Measurements from ENCODE around the gene ARHGAP26.
"Not testable (repeated sequence)": the region's sequence is repeated elsewhere in the genome, so short reads cannot be mapped to it uniquely, and the experiment has no call there.

The ARHGAP26 gene

DNA sequence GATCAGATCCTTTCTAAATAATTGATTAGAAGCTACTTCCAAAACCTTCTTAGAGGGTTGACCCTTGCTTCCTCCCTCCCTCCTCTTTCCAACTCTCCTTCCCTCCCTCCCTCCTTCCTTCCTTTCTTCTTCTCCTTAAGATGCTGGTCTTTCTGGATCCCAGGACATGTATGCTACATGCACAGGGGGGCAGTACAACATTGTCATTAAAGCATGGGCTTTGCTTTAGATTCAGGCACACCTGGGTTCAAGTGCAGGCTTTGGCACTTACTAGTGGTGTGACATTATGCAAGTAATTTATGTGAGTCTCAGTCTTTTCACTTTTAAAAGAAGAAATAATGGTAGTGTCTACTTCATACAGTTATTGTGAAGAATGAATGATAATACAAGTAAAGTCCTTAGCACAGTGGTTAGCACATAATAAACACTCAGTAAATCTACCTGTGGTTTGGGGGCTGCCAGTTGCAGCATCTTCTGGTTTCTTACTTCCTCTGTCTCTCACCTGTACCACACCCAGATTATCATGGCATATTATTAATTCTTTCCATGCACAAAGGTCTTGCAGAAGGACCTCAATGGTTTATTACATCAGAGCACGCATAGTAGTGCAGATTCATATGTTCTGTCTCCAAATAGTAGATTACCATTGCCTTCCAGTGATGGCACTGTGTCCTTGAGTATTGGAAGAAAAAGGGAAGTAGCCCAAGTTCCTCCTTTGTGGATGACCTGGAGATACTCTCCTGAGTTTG, 154.1 kb downstream of the ARHGAP26 start:
- H3K9me3 ChIP-seq (ENCODE audit: control insufficient read depth, low read length), result no peaks in the 10 kb centered on the region
- no peaks in the 10 kb centered on the region for H3K4me1 ChIP-seq (ENCODE audit: control insufficient read depth, insufficient read depth, low read length)
- WGBS, 2 experiments, result 93 to 98% methylated on average over 1 of the region's 1 CpG
- no peak overlapping the region for H3K4me3 ChIP-seq (ENCODE audit: insufficient read depth, low read depth, low read length)
- no peaks in the 10 kb centered on the region for H3K27me3 ChIP-seq (ENCODE audit: control insufficient read depth, insufficient read depth, low read length, poor library complexity, severe bottlenecking)
- H3K36me3 ChIP-seq (ENCODE audit: control insufficient read depth, insufficient read depth, low read length), result no peaks in the 10 kb centered on the region
- H3K27ac ChIP-seq (ENCODE audit: insufficient read depth, low read depth, low read length, poor library complexity, severe bottlenecking), result no peak overlapping the region

DNA sequence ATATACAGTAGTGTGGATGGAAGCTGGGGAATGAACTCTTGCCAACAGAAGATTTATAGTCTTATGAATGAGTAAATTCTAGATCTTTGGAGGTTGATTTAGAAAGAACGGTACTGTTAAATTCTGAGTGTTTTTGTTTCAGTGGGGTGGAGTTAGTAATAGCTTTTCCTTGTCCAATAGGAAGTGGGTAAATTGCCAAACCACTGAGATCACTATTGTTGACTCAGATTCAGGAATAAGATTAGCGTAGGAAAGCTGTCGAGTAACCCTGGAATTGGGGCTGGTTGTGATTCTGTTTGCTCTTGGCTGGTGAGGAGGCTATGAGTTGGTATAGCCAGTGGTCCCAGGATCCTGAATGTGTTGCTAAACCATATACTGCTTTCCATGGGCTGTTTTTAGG, 155.6 kb downstream of the ARHGAP26 start:
- no peaks in the 10 kb centered on the region for H3K27me3 ChIP-seq (ENCODE audit: control insufficient read depth, insufficient read depth, low read length, poor library complexity, severe bottlenecking)
- no peak overlapping the region for H3K27ac ChIP-seq (ENCODE audit: insufficient read depth, low read depth, low read length, poor library complexity, severe bottlenecking)
- H3K4me1 ChIP-seq (ENCODE audit: control insufficient read depth, insufficient read depth, low read length), result no peaks in the 10 kb centered on the region
- no peak overlapping the region for H3K4me3 ChIP-seq (ENCODE audit: insufficient read depth, low read depth, low read length)
- H3K9me3 ChIP-seq (ENCODE audit: control insufficient read depth, low read length), result no peaks in the 10 kb centered on the region
- 93 to 94% methylated on average over 3 of the region's 3 CpGs for WGBS, 2 experiments
- H3K36me3 ChIP-seq (ENCODE audit: control insufficient read depth, insufficient read depth, low read length), result no peaks in the 10 kb centered on the region

DNA sequence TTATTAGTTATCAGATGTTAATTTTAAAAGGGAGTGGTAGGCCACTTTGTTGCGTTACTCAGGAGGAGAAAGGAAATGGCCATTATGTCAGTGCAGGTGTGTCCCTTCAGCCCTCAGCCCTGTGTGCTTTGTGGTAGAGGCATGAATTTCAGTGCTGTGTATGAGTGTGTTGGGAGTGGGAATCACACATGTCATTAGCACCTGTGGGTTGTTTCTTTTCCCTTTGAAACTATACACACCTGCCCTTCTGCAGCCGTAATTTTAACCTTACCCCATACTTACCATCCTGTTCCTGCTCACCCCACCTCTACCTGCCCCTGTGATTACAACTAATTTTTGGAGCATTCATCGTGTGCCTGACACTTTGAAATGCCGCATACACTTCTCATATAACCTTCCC, 156.4 kb downstream of the ARHGAP26 start:
- 94 to 95% methylated on average over 4 of the region's 4 CpGs for WGBS, 2 experiments
- H3K27ac ChIP-seq (ENCODE audit: insufficient read depth, low read depth, low read length, poor library complexity, severe bottlenecking), result no peak overlapping the region
- no peak overlapping the region for H3K4me3 ChIP-seq (ENCODE audit: insufficient read depth, low read depth, low read length)

GRCh38 chr5:142928999-142929398, 158.8 kb downstream of the ARHGAP26 start:
- not testable (repeated sequence) for H3K4me3 ChIP-seq (ENCODE audit: insufficient read depth, low read depth, low read length); H3K36me3 ChIP-seq (ENCODE audit: control insufficient read depth, insufficient read depth, low read length); H3K27me3 ChIP-seq (ENCODE audit: control insufficient read depth, insufficient read depth, low read length, poor library complexity, severe bottlenecking); H3K27ac ChIP-seq (ENCODE audit: insufficient read depth, low read depth, low read length, poor library complexity, severe bottlenecking); H3K4me1 ChIP-seq (ENCODE audit: control insufficient read depth, insufficient read depth, low read length); H3K9me3 ChIP-seq (ENCODE audit: control insufficient read depth, low read length)
- 93 to 95% methylated on average over 11 of the region's 11 CpGs for WGBS, 2 experiments

More for the DNA sequence above, 156.4 kb downstream of the ARHGAP26 start:
- Histone ChIP-seq H3K36me3 (ENCODE audit: control insufficient read depth, insufficient read depth, low read length) (no peaks in the 10 kb centered on the region), H3K4me1 (ENCODE audit: control insufficient read depth, insufficient read depth, low read length) (no peaks in the 10 kb centered on the region), H3K9me3 (ENCODE audit: control insufficient read depth, low read length) (no peaks in the 10 kb centered on the region), H3K27me3 (ENCODE audit: control insufficient read depth, insufficient read depth, low read length, poor library complexity, severe bottlenecking) (no peaks in the 10 kb centered on the region)

DNA sequence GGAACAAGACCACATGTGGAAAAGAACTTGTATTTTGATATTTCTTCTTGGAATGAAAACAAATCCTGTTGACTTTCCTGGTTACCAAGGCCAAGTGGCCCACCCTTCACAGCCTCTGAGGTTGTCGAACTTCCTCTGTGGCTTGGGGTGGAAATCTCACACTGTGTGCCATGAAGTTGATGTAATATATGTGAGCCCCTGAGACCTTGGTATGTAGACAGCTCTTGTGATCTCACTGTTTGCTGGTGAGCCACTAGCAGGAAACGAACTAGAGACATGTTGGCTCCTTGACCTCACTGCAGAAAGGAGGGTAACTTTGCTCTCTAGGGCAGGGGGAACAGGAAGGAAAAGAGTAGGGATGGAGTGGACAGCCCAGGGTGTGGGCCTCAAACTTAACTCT, 159.4 kb downstream of the ARHGAP26 start:
- Histone ChIP-seq H3K4me3 (ENCODE audit: insufficient read depth, low read depth, low read length) (no peak overlapping the region), H3K4me1 (ENCODE audit: control insufficient read depth, insufficient read depth, low read length) (no peaks in the 10 kb centered on the region)
- 89 to 92% methylated on average over 2 of the region's 2 CpGs for WGBS, 2 experiments

DNA sequence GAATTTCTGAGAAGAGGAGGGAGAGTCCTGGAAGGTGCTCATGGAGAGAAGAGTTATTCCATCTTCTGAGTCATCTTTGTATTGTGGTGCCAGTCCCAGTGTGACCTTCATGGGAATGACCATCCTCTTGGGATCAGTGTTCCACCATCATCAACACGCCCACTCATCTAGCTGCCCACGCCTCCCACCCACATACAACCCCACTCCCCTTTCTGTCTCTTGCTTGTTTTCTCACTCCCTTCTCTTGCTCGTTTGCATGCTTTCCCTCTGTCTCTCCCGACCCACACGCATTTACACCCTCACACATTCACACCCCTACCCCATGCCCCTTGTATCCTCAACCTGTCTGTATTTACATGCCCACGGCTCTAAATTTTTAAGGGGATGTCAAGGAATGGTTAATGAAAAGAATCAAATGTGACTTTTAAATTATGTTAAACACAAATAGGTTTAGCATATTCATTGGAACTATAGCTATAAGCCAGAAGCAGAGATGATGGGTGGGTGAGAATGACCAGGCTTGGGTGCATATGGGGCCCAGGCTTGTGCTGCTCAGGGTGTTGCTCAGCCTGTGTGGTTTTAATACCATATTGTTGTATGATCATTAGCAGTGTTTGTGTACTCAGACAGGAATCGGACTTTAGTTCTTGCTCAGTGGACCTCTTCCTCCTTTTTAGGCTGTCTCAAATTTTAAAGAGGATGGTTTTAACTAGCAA, 160.4 kb downstream of the ARHGAP26 start:
- no peaks in the 10 kb centered on the region for H3K4me1 ChIP-seq (ENCODE audit: control insufficient read depth, insufficient read depth, low read length)
- WGBS, 2 experiments, result 88 to 93% methylated on average over 6 of the region's 7 CpGs
- H3K9me3 ChIP-seq (ENCODE audit: control insufficient read depth, low read length), result no peaks in the 10 kb centered on the region
- H3K27me3 ChIP-seq (ENCODE audit: control insufficient read depth, insufficient read depth, low read length, poor library complexity, severe bottlenecking), result no peaks in the 10 kb centered on the region
- H3K4me3 ChIP-seq (ENCODE audit: insufficient read depth, low read depth, low read length), result no peak overlapping the region
- no peak overlapping the region for H3K27ac ChIP-seq (ENCODE audit: insufficient read depth, low read depth, low read length, poor library complexity, severe bottlenecking)
- no peaks in the 10 kb centered on the region for H3K36me3 ChIP-seq (ENCODE audit: control insufficient read depth, insufficient read depth, low read length)

More for the DNA sequence above, 159.4 kb downstream of the ARHGAP26 start:
- Histone ChIP-seq H3K9me3 (ENCODE audit: control insufficient read depth, low read length) (no peaks in the 10 kb centered on the region), H3K27ac (ENCODE audit: insufficient read depth, low read depth, low read length, poor library complexity, severe bottlenecking) (no peak overlapping the region), H3K36me3 (ENCODE audit: control insufficient read depth, insufficient read depth, low read length) (no peaks in the 10 kb centered on the region), H3K27me3 (ENCODE audit: control insufficient read depth, insufficient read depth, low read length, poor library complexity, severe bottlenecking) (no peaks in the 10 kb centered on the region)

GRCh38 chr5:142931896-142932686, 161.9 kb downstream of the ARHGAP26 start:
- WGBS, 2 experiments, result 83 to 85% methylated on average over 8 to 9 of the region's 9 CpGs
- H3K27me3 ChIP-seq (ENCODE audit: control insufficient read depth, insufficient read depth, low read length, poor library complexity, severe bottlenecking), result no peaks in the 10 kb centered on the region
- no peak overlapping the region for H3K27ac ChIP-seq (ENCODE audit: insufficient read depth, low read depth, low read length, poor library complexity, severe bottlenecking)
- no peaks in the 10 kb centered on the region for H3K4me1 ChIP-seq (ENCODE audit: control insufficient read depth, insufficient read depth, low read length)
- no peaks in the 10 kb centered on the region for H3K36me3 ChIP-seq (ENCODE audit: control insufficient read depth, insufficient read depth, low read length)
- no peaks in the 10 kb centered on the region for H3K9me3 ChIP-seq (ENCODE audit: control insufficient read depth, low read length)
- H3K4me3 ChIP-seq (ENCODE audit: insufficient read depth, low read depth, low read length), result no peak overlapping the region

DNA sequence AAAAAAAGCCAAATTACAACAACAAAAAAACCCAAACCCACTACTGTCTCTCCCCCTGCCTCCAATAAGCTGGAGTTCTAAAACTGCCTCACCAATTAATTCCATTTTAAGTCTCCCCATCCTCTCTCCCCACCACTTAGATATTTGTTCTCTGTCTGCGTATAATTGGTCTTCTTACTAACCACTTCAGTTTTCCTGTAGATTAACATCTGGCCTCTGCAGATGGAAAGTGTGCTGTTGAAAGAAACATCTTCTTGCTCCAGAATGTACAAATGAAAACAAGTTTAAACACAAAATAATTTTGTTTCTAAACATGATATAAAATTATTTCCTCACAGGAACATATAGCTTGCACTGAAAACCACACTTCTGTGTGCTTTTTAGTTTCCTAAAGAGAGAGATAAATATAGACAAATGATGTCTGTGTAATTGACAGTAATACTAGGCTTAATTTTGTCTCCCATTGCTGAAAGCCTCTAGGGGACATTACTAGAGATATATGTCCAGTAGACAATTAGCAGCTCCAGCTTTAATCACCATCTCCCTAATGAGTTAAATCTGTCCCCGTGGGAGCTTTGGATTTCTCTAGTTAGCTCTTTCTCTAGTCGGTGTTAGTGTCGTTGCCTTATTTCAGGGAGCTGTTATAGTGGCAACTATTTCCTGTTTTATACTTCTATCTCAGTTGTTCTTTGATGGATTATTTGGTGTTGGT, 164.0 kb downstream of the ARHGAP26 start:
- H3K36me3 ChIP-seq (ENCODE audit: control insufficient read depth, insufficient read depth, low read length), result no peaks in the 10 kb centered on the region
- H3K27ac ChIP-seq (ENCODE audit: insufficient read depth, low read depth, low read length, poor library complexity, severe bottlenecking), result no peak overlapping the region
- 96 to 100% methylated on average over 3 to 4 of the region's 4 CpGs for WGBS, 2 experiments

DNA sequence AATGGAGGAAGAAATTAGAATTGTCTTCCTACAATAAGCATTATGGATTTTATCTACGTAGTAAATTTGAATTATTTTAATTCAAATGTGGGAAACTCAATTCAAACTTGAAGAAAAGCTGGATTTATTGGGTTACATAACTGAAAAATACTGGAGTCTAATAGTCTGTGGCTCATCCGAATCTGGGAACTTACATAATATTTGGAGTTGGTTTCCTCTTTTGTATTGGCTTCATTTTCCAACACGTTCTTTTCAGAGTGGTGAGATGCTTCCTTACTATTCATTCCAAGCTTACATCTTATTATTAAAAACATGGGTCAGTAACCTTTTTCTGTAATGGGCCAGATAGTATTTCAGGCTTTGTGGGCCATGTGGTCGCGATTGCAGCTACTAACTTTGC, 164.8 kb downstream of the ARHGAP26 start:
- Histone ChIP-seq H3K9me3 (ENCODE audit: control insufficient read depth, low read length) (no peaks in the 10 kb centered on the region), H3K36me3 (ENCODE audit: control insufficient read depth, insufficient read depth, low read length) (no peaks in the 10 kb centered on the region), H3K27ac (ENCODE audit: insufficient read depth, low read depth, low read length, poor library complexity, severe bottlenecking) (no peak overlapping the region), H3K27me3 (ENCODE audit: control insufficient read depth, insufficient read depth, low read length, poor library complexity, severe bottlenecking) (no peaks in the 10 kb centered on the region), H3K4me3 (ENCODE audit: insufficient read depth, low read depth, low read length) (no peak overlapping the region), H3K4me1 (ENCODE audit: control insufficient read depth, insufficient read depth, low read length) (no peaks in the 10 kb centered on the region)
- WGBS, 2 experiments, result 86 to 98% methylated on average over 5 of the region's 5 CpGs

More for the DNA sequence above, 164.0 kb downstream of the ARHGAP26 start:
- no peak overlapping the region for H3K4me3 ChIP-seq (ENCODE audit: insufficient read depth, low read depth, low read length)
- no peaks in the 10 kb centered on the region for H3K4me1 ChIP-seq (ENCODE audit: control insufficient read depth, insufficient read depth, low read length)
- H3K9me3 ChIP-seq (ENCODE audit: control insufficient read depth, low read length), result no peaks in the 10 kb centered on the region
- H3K27me3 ChIP-seq (ENCODE audit: control insufficient read depth, insufficient read depth, low read length, poor library complexity, severe bottlenecking), result no peaks in the 10 kb centered on the region
